Measurements from ENCODE around the gene TMEM107.
A peak's percentile ranks its signal among the peaks of the same experiment; 100 is the strongest.
"Not testable (repeated sequence)": the region's sequence is repeated elsewhere in the genome, so short reads cannot be mapped to it uniquely, and the experiment has no call there.

TMEM107 gene

GRCh38 chr17:8189041-8189710, 13.0 kb upstream of the TMEM107 start:
- DNase-seq: no peak

GRCh38 chr17:8188263-8188839, 12.2 kb upstream of the TMEM107 start:
- no peak for DNase-seq

DNA sequence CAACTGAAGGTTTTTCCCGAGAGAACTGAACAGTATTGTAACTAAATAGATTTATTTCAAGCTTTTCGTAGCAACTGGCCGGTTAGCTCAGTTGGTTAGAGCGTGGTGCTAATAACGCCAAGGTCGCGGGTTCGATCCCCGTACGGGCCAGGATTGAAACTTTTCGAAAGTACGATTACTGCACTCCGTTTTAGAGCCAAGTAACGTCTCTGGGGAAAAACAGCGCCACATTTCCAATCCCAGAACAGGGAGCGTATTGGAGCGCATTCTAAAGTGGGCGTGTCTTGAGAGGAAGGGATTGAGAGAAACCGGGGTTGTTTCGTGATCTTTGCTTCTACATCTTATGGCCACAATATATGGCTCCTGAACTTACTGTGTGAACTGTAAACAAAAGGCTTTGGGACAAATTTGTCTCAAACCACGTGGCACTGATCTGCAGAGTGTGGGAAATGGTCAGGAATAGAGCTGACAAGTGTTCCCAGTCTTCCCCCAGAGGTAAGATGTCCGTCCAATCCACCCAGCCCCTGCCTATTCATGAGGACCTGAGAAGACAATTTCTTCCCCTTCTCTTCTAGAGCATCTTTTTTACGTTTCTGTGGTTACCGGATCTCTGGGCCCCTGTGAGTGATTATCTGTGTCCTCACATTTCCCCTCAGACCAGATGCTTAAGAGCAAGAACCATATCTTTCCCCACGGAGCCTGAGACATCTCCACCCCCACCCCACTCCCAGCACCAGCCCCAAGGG, 11.5 kb upstream of the TMEM107 start:
- DNase-seq: peak; percentile 90

DNA sequence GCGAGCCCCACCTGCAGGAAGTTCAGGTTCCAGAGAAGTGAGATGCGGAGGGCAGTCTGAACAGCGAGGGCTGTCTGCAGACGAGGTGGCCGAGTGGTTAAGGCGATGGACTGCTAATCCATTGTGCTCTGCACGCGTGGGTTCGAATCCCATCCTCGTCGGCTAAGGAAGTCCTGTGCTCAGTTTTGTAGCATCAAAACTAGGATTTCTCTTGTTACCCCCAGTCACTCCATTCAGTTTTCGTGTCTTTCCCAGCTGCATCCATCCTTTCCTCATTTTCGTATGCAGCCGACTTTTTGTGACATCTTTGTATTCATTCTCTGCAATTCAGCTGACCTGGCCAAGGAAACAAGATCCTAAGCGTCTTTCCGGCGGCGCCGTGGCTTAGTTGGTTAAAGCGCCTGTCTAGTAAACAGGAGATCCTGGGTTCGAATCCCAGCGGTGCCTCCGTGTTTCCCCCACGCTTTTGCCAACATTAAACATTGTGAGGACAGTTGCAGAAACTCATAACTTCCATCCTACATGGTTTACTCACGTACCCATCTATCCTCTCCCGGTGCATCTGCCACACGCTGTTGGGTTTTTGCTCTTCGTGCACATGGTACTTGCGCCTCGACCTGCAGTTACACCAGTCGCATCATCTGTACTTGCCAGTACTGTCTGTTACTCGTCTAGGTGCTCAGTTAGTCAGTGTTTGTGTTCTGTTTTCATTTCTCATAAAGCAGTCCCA, 10.8 kb upstream of the TMEM107 start:
- DNase-seq: peak; percentile 95

- no peak for DNase-seq
Observed at GRCh38 chr17:8186446-8186786, 10.2 kb upstream of the TMEM107 start.

DNA sequence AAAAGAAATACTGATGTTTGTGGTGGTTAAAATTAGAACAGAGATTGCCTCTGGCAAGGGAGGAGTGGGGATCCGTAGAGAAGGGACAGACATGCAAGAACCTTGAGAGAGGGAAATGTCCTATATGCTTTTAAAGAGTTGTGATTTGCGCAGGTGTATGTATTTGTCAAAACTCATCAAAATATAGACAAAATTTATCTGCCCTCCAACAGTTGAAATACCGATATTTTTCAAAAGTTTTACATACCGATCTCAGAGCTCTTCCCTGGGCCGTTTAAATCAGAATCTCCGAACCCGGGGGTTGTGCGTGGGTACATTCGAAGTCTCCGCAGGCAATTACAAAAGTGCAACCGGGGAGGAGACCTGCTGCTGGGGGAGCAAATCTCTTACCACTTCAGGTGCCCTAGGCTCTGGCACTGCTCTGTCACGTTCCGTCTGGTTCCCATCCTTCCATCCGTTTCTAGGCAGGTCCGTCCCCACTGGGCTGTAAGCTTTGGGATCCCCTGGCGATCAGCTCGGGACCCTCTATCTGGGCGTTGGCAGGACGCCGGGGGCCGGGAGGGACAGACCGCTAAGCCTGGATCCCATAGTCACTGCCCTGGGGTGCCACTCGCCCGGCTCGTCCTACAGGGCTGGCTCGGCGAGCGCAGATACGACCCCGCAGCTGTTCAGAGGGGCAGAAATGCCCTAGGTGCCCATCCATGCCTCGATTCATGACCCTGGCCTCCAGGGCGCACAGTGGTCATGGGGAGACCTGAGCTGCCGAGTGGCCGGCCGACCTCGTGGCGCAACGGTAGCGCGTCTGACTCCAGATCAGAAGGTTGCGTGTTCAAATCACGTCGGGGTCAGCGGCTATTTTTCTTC, 9.6 kb upstream of the TMEM107 start:
- peak; percentile 57 for DNase-seq

DNA sequence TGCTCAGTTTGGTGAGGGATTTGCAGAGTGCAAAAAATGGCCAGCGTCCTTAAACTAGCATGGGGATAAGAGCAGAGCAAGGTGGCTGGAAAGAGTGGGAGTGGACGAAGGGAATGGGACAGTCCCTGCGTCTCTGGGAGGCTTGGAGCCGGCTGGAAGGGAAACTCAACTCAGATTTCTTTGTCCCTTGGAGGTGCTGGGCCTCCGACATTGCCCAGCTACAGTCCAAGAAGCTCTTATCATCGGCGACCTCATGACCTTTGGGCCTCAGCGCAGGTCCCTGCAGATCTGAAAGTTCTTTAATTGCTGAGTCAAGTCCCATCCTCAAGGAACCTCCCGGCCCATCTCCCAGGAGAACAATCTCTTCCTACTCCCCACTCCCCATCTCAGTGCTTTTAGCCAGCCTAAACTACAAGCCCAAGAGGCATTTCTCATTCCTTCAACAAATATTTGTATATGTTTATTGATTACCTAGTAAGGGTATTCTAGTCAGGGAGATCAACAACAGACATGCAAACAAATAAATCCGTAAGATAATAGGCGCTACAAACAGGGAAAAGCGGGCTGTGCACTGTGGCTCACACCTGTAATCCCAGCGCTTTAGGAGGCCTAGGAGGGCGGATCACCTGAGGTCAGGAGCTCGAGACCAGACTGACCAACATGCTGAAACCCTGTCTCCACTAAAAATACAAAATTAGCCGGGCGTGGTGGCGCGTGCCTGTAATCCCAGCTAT, 985 bp upstream of the TMEM107 start:
- no peak for DNase-seq

- no peak for DNase-seq
Observed at GRCh38 chr17:8175795-8176196, 384 bp downstream of the TMEM107 start.

DNA sequence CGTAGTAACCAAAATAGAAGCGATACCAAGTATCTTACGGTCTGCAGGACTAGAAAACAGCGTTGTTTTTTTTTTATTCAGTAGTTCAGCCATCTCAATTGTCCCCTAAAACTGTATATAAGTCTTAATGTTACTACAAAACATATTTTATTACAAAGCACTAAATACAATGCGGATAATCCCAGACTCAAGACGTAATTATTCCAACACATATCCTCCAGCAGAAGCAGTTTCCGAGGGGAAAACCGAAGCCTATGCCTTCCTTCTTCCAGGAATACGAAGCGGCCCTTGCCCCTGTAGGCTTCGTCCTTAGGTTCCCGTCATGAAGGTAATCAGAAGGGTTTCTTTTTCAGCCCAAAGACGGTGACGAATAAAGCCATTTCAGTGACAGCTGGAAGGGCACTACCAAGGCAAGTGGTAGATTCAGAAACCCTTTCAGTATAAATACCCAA, 2.3 kb downstream of the TMEM107 start:
- no peak for DNase-seq

- peak; percentile 88 for DNase-seq
Observed at GRCh38 chr17:8173056-8173870, 2.9 kb downstream of the TMEM107 start.

DNA sequence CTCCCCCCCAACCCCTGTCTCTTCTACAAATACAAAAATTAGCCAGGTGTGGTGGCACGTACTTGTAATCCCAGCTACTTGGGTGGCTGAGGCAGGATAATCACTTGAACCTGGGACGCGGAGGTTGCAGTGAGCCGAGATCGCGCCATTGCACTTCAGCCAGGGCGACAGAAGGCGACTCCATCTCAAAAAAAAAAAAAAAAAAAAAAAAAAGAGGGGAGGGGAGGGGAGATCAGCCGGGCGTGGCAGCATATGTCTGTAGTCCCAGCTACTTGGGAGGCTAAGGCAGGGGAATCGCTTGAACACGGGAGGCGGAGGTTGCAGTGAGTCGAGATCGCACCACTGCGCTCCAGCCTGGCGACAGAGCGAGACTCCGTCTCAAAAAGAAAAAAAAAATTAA, 6.0 kb downstream of the TMEM107 start:
- DNase-seq: not testable (repeated sequence)

DNA sequence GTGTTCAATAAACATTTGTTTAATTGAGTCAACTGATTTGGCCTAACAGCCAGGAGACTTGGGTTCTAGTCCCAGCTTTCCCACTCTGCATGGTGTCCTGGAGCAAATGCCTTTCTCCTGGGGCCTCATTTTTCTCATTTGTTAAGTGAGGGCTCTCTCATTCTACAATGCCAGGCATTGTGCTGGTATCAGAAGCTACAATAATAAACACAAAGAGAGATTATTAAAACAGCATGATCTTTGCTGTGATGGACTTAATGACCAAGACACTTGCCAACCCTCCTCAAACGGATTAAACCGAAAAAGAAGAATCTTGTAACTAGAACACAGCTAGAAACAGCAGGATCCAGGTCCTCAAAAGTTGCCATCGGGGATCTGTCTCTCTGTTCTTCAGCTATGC, 8.7 kb downstream of the TMEM107 start:
- no peak for DNase-seq

- DNase-seq: no peak
Observed at GRCh38 chr17:8166731-8167130, 9.4 kb downstream of the TMEM107 start.

GRCh38 chr17:8164815-8165131, 11.4 kb downstream of the TMEM107 start:
- no peak for DNase-seq

DNA sequence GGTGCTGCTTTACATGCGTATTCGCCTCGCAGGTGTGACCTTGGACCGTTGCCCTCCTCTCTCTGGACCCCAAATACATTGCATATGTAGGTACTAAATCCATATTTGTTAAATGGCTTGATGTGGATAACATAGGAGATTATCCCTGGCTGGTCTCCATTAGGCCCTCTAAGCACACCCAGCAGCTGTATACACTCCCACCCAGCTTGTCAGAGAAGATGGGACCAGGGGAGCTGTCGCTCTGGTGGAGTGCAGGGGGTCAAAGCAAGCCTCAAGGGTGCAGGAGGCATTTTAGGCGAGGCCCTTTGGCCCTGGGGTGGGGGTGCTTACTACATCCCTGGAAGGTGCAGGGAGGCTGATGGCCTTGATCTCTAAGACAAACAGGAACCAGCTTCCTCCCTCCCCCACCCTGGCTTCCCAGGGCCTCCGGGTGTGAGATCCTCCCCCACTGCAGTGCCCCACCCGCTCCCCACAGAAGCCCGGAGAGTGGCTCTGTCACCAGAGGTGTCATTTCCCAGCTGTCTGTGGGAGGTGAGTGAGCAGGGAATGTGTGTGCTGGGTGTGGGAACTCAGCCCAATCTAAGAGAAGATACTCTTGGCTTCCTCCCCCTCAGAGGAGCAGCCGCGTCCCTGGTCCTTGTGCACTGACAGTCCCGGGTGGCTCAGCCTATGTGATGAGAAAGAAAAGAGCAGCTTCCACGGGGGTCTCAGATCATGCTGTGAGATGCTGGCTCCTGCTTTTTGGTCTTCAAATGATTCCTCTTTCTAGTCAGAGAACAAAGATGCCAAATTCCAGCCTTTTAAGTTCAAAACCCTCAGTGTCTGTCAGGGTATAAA, 12.0 kb downstream of the TMEM107 start:
- peak; percentile 19 for DNase-seq

- peak; percentile 47 for DNase-seq
Observed at GRCh38 chr17:8162997-8163977, 12.9 kb downstream of the TMEM107 start.

- DNase-seq: peak; percentile 42
Observed at GRCh38 chr17:8162233-8162996, 13.8 kb downstream of the TMEM107 start, which contains the start of gene VAMP2. Gene VAMP2 (minus strand): TSS chr17:8162948. CDS start chr17:8162879, 69 bp downstream.

Measured in NCI-H2227 treated with DMSO at 0.1 percent for 48 hours (cell line).